Gastrocnemius medialis (tissue), 4 donors: Measurements from ENCODE around the gene MGMT. TPM values are rescaled to one million over a fixed set of nuclear protein-coding genes. Genes with fewer than 3 reads are reported as not detected.

Source experiments
- ATAC-seq, 2 donors: fragments of 150-250 bp; one replicate each; pipeline ENCODE4 v1.9.1; 2016
- DNase-seq, 2 donors: peaks; one replicate each; pipeline ENCODE4 v3.0.0-alpha.2; 2019
- H3K27ac ChIP-seq, 4 donors: fragments of 200-600 bp; sonication (generic); 1 replicate in 1 of 4; 2 replicates in 3 of 4; pipeline ENCODE4 v1.5.1; 2016 to 2018; ENCODE audit warnings: mild to moderate bottlenecking in 2 of 4, moderate library complexity in 1 of 4
- H3K27me3 ChIP-seq, 3 donors: fragments of 200-600 bp; sonication (generic) in 2 of 3; 1 replicate in 1 of 3; 2 replicates in 2 of 3; pipeline versions ENCODE4 v1.5.1 to v1.6.0; 2016 to 2019; ENCODE audit warnings: mild to moderate bottlenecking in 1 of 3, moderate library complexity in 1 of 3
- H3K36me3 ChIP-seq, 2 donors: fragments of 200-600 bp; sonication (generic) in 1 of 2; one replicate each; pipeline ENCODE4 v1.5.1; 2017 to 2018
- H3K4me1 ChIP-seq, 2 donors: fragments of 200-600 bp; sonication (generic) in 1 of 2; one replicate each; pipeline ENCODE4 v1.5.1; 2016 to 2017; ENCODE audit warnings: mild to moderate bottlenecking in 2 of 2
- H3K4me3 ChIP-seq, 4 donors: fragments of 200-600 bp; sonication (generic) in 3 of 4; 1 replicate in 1 of 4; 2 replicates in 3 of 4; pipeline ENCODE4 v1.5.1; 2016 to 2019; ENCODE audit warnings: mild to moderate bottlenecking in 2 of 4
- H3K9me3 ChIP-seq, 3 donors: fragments of 200-600 bp; sonication (generic) in 2 of 3; 1 replicate in 1 of 3; 2 replicates in 2 of 3; pipeline ENCODE4 v1.5.1; 2016 to 2019
- POLR2A ChIP-seq, 2 donors: fragments of 450-650 bp; IDR thresholded peaks; one replicate each; pipeline ENCODE4 v1.6.1; 2017; ENCODE audit warnings: antibody characterized with exemption in 2 of 2, mild to moderate bottlenecking in 2 of 2, moderate library complexity in 2 of 2
- in situ Hi-C, 4 donors: fragments of 200-750 bp; cut with MboI; loops; one replicate each; pipeline versions ENCODE4 v1.15.0 to v1.8.0; 2017; ENCODE audit warnings: low sequenced_read_pairs in 4 of 4
- intact Hi-C: fragments of 100-400 bp; cut with DNase I; formaldehyde crosslinking; loops from one replicate; pipeline ENCODE4 v1.15.1; 2023; ENCODE audit warnings: low total_unique reads
- total RNA-seq, 4 donors: library from RNA; depleted of rRNA; stranded (reverse); fragments of >200 nt; gene quantifications; one replicate each; pipeline versions ENCODE4 v1.1.0 to v1.2.3, GENCODE V29; 2016
- TF ChIP-seq, protein P1 (sequence below), 5 experiments: fragments of 450-650 bp in 3 of 5; fragments of 200-600 bp in 2 of 5; sonication (generic) in 2 of 5; IDR thresholded peaks in 4 of 5; conservative IDR thresholded peaks in 1 of 5; 1 replicate in 4 of 5; 2 replicates in 1 of 5; pipeline ENCODE4 v1.5.1; 2016 to 2019; ENCODE audit warnings: antibody characterized with exemption in 5 of 5, mild to moderate bottlenecking in 3 of 5, moderate library complexity in 3 of 5

Gene MGMT
- total RNA-seq, 4 donors from 2014 or later = 8.9 to 20.7 (median 17.1) TPM

DNA sequence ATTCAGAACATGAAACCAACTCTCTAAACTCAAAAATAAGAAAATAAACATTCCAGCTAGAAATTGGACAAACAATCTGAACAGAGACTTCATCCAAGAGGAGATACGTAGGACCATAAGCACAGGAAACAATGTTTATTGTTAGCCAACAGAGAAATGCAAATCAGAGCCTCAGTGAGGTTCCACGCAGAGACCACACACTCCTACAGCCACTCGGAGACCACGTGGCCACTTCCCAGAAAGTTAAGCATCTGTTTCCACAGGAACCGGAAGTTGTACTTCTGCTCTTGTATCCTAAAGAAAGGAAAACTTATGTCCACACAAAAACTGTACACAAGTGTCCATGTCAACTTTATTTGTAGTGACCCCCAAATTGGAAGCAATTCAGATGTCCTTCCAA is 214.8 kb downstream of the MGMT start:
- ATAC-seq (no peak), DNase-seq (no peak)
- Histone ChIP-seq H3K4me3 (no peak overlapping the region), H3K27ac (no peak overlapping the region), H3K9me3 (no peaks in the 10 kb centered on the region), H3K36me3 (no peaks in the 10 kb centered on the region), H3K4me1 (no peaks in the 10 kb centered on the region), H3K27me3 (no peaks in the 10 kb centered on the region)
- intact Hi-C loops = no loop called here
- in situ Hi-C loops = no loop called here
- TF ChIP-seq, protein P1, sequence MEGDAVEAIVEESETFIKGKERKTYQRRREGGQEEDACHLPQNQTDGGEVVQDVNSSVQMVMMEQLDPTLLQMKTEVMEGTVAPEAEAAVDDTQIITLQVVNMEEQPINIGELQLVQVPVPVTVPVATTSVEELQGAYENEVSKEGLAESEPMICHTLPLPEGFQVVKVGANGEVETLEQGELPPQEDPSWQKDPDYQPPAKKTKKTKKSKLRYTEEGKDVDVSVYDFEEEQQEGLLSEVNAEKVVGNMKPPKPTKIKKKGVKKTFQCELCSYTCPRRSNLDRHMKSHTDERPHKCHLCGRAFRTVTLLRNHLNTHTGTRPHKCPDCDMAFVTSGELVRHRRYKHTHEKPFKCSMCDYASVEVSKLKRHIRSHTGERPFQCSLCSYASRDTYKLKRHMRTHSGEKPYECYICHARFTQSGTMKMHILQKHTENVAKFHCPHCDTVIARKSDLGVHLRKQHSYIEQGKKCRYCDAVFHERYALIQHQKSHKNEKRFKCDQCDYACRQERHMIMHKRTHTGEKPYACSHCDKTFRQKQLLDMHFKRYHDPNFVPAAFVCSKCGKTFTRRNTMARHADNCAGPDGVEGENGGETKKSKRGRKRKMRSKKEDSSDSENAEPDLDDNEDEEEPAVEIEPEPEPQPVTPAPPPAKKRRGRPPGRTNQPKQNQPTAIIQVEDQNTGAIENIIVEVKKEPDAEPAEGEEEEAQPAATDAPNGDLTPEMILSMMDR (IDR thresholded peaks at IDR 0.05 in 4 of 5, conservative IDR thresholded peaks at IDR 0.05 in 1 of 5) = no peak
- no peak for TF ChIP-seq POLR2A (IDR thresholded peaks at IDR 0.05)

DNA sequence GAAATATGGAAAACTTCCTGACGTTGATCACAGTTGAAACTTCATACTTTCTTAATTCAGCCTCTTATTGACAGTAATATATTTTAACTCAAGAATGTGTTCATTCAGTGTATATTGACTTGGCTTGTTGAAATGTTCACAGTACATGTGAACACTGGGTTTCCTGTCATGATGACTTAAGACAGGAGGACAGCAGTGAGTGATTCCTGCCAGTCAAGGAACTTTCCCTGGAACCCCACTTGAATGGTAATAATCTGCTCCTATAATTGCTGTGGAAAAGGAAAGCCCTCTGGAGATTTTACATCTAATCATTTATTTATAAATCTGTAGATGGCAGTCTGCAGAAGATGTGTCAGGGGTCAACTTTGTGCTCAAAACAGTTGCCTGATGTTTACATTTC is 216.5 kb downstream of the MGMT start:
- H3K4me1 ChIP-seq = no peaks in the 10 kb centered on the region
- ATAC-seq (no peak), DNase-seq (no peak)
- no peaks in the 10 kb centered on the region for H3K27me3 ChIP-seq
- no peak for TF ChIP-seq POLR2A (IDR thresholded peaks at IDR 0.05)
- TF ChIP-seq, protein P1 (IDR thresholded peaks at IDR 0.05 in 4 of 5, conservative IDR thresholded peaks at IDR 0.05 in 1 of 5) = no peak
- in situ Hi-C loops (no loop called here), intact Hi-C loops (no loop called here)
- H3K36me3 ChIP-seq = no peaks in the 10 kb centered on the region
- H3K9me3 ChIP-seq = no peaks in the 10 kb centered on the region
- H3K4me3 ChIP-seq = no peak overlapping the region
- no peak overlapping the region for H3K27ac ChIP-seq

DNA sequence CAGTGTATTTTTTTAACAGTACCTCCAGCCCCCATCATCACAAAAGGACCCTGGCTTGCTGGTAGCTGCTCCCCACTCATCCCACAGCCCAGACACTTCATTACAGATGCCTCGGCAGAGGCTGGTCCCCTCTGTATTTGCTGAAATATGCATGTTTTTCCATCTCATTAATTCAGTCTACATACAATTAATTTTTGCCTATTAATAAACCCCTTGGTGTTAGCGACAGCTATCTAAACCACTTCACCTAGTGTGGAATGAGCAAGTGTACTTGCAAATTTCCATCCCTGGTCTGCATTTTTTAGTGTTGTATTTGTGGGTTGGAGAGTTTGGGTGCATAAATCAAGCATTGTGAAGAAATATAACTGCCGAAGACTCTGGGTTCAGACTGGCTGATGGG is 216.9 kb downstream of the MGMT start:
- no peaks in the 10 kb centered on the region for H3K9me3 ChIP-seq
- intact Hi-C loops = no loop called here
- DNase-seq (no peak), ATAC-seq (no peak)
- H3K36me3 ChIP-seq = no peaks in the 10 kb centered on the region
- no peaks in the 10 kb centered on the region for H3K4me1 ChIP-seq
- in situ Hi-C loops = no loop called here
- no peak overlapping the region for H3K27ac ChIP-seq
- H3K4me3 ChIP-seq = no peak overlapping the region
- no peaks in the 10 kb centered on the region for H3K27me3 ChIP-seq
- TF ChIP-seq, protein P1 (IDR thresholded peaks at IDR 0.05 in 4 of 5, conservative IDR thresholded peaks at IDR 0.05 in 1 of 5) = no peak
- no peak for TF ChIP-seq POLR2A (IDR thresholded peaks at IDR 0.05)

DNA sequence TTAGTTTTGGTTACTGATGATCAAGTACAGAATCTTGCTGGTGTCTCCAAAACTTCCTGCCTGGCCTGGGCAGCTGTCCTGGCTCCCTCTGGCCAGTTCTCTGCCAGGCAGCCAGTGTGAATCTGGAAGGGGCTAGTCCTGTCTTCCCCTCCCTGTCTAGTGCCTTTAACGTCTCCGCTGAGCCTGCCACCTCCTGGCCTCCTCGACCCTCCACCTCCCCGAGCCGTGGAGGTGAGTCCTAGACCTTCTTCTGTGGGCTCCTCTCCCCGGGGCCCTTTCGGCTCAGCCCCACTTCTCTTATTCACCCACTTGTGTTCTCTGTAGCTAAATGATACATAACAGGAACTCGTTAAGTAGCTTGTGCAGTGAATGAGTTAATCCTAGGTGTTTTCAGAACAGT is 218.2 kb downstream of the MGMT start:
- ATAC-seq = no peak

More for the DNA sequence above, 218.2 kb downstream of the MGMT start:
- no peak for DNase-seq
- in situ Hi-C loops = no loop called here
- Histone ChIP-seq H3K27me3 (no peaks in the 10 kb centered on the region), H3K27ac (no peak overlapping the region), H3K9me3 (no peaks in the 10 kb centered on the region), H3K4me3 (no peak overlapping the region), H3K36me3 (no peaks in the 10 kb centered on the region), H3K4me1 (no peaks in the 10 kb centered on the region)
- intact Hi-C loops = no loop called here
- TF ChIP-seq, protein P1 (IDR thresholded peaks at IDR 0.05 in 4 of 5, conservative IDR thresholded peaks at IDR 0.05 in 1 of 5) = no peak
- no peak for TF ChIP-seq POLR2A (IDR thresholded peaks at IDR 0.05)
